Skeletal muscle satellite cell (primary cell): Measurements from ENCODE around the gene SPSB4.

Experiments
- H3K27me3 ChIP-seq: 2 replicates; pipeline ENCODE4 v1.7.0; 2013; ENCODE audit warnings: low read length; ENCODE audit not compliant: control insufficient read depth, insufficient read depth
- H3K36me3 ChIP-seq: 2 replicates; pipeline ENCODE4 v1.7.0; 2013; ENCODE audit warnings: mild to moderate bottlenecking, control low read depth, low read length; ENCODE audit not compliant: insufficient read depth
- H3K4me1 ChIP-seq: 2 replicates; pipeline ENCODE4 v1.7.0; 2013; ENCODE audit warnings: low read length; ENCODE audit not compliant: control insufficient read depth, insufficient read depth
- H3K4me2 ChIP-seq: 2 replicates; pipeline ENCODE4 v1.7.0; 2013; ENCODE audit warnings: mild to moderate bottlenecking, low read length
- H3K4me3 ChIP-seq: 2 replicates; pipeline ENCODE4 v1.7.0; 2013; ENCODE audit warnings: low read length
- H3K9ac ChIP-seq: 2 replicates; pipeline ENCODE4 v1.7.0; 2013; ENCODE audit warnings: mild to moderate bottlenecking, low read depth, low read length, moderate library complexity
- H3K9me3 ChIP-seq: replicated peaks from 2 replicates; pipeline ENCODE4 v1.7.0; 2013; ENCODE audit warnings: mild to moderate bottlenecking, control low read depth, low read length

Gene SPSB4

GRCh38 chr3:141091426-141091825, 40.3 kb downstream of the SPSB4 start:
- Histone ChIP-seq H3K4me1 (peaks cover 11% of the 10 kb centered on the region), H3K9me3 (no peaks in the 10 kb centered on the region), H3K27me3 (peaks cover 11% of the 10 kb centered on the region), H3K9ac (no peak overlapping the region), H3K4me2 (no peak overlapping the region), H3K36me3 (no peaks in the 10 kb centered on the region), H3K4me3 (no peak overlapping the region)

GRCh38 chr3:141092663-141093062, 41.5 kb downstream of the SPSB4 start:
- H3K27me3 ChIP-seq: peaks cover 11% of the 10 kb centered on the region

GRCh38 chr3:141093397-141093796, 42.2 kb downstream of the SPSB4 start:
- Histone ChIP-seq H3K4me1 (peaks cover 11% of the 10 kb centered on the region), H3K9ac (no peak overlapping the region), H3K27me3 (peaks cover 11% of the 10 kb centered on the region), H3K4me3 (no peak overlapping the region), H3K9me3 (no peaks in the 10 kb centered on the region), H3K36me3 (no peaks in the 10 kb centered on the region), H3K4me2 (no peak overlapping the region)

More at GRCh38 chr3:141092663-141093062, 41.5 kb downstream of the SPSB4 start:
- H3K36me3 ChIP-seq: no peaks in the 10 kb centered on the region
- H3K9me3 ChIP-seq: no peaks in the 10 kb centered on the region
- H3K4me3 ChIP-seq: no peak overlapping the region
- H3K4me1 ChIP-seq: peaks cover 11% of the 10 kb centered on the region
- no peak overlapping the region for H3K9ac ChIP-seq
- no peak overlapping the region for H3K4me2 ChIP-seq

- peaks cover 11% of the 10 kb centered on the region for H3K4me1 ChIP-seq
- no peaks in the 10 kb centered on the region for H3K9me3 ChIP-seq
- H3K27me3 ChIP-seq: peaks cover 11% of the 10 kb centered on the region
- no peak overlapping the region for H3K4me2 ChIP-seq
- no peak overlapping the region for H3K9ac ChIP-seq
- no peak overlapping the region for H3K4me3 ChIP-seq
- no peaks in the 10 kb centered on the region for H3K36me3 ChIP-seq
Measured at GRCh38 chr3:141093971-141094684, 43.0 kb downstream of the SPSB4 start.

GRCh38 chr3:141094790-141095545, 43.8 kb downstream of the SPSB4 start:
- no peaks in the 10 kb centered on the region for H3K36me3 ChIP-seq
- peak overlapping the region; percentile 76 for H3K4me2 ChIP-seq
- no peaks in the 10 kb centered on the region for H3K9me3 ChIP-seq
- H3K9ac ChIP-seq: peak overlapping the region; percentile 24
- peaks cover 11% of the 10 kb centered on the region for H3K4me1 ChIP-seq
- H3K27me3 ChIP-seq: peaks cover 11% of the 10 kb centered on the region
- H3K4me3 ChIP-seq: peak overlapping the region; percentile 62

GRCh38 chr3:141095546-141095937, 44.4 kb downstream of the SPSB4 start:
- Histone ChIP-seq H3K9me3 (no peaks in the 10 kb centered on the region), H3K4me1 (peaks cover 11% of the 10 kb centered on the region), H3K36me3 (no peaks in the 10 kb centered on the region), H3K27me3 (peaks cover 11% of the 10 kb centered on the region), H3K4me3 (no peak overlapping the region), H3K4me2 (peak overlapping the region; percentile 18), H3K9ac (no peak overlapping the region)

- Histone ChIP-seq H3K4me2 (no peak overlapping the region), H3K4me1 (peaks cover 11% of the 10 kb centered on the region), H3K36me3 (no peaks in the 10 kb centered on the region), H3K9ac (no peak overlapping the region), H3K4me3 (no peak overlapping the region), H3K9me3 (no peaks in the 10 kb centered on the region), H3K27me3 (peaks cover 8% of the 10 kb centered on the region)
Measured at GRCh38 chr3:141096164-141096563, 45.0 kb downstream of the SPSB4 start.

- H3K36me3 ChIP-seq: no peaks in the 10 kb centered on the region
- no peak overlapping the region for H3K4me2 ChIP-seq
- H3K9me3 ChIP-seq: no peaks in the 10 kb centered on the region
- peaks cover 11% of the 10 kb centered on the region for H3K4me1 ChIP-seq
- peaks cover 5% of the 10 kb centered on the region for H3K27me3 ChIP-seq
- H3K4me3 ChIP-seq: no peak overlapping the region
- H3K9ac ChIP-seq: no peak overlapping the region
Measured at GRCh38 chr3:141096981-141097380, 45.8 kb downstream of the SPSB4 start.

GRCh38 chr3:141100112-141100511, 49.0 kb downstream of the SPSB4 start:
- Histone ChIP-seq H3K4me2 (no peak overlapping the region), H3K4me3 (no peak overlapping the region), H3K27me3 (peaks cover 1% of the 10 kb centered on the region), H3K4me1 (peaks cover 4% of the 10 kb centered on the region), H3K9ac (no peak overlapping the region), H3K9me3 (no peaks in the 10 kb centered on the region), H3K36me3 (no peaks in the 10 kb centered on the region)

- Histone ChIP-seq H3K27me3 (no peaks in the 10 kb centered on the region), H3K9ac (no peak overlapping the region), H3K4me3 (no peak overlapping the region), H3K4me1 (no peaks in the 10 kb centered on the region), H3K4me2 (no peak overlapping the region), H3K9me3 (no peaks in the 10 kb centered on the region), H3K36me3 (no peaks in the 10 kb centered on the region)
Measured at GRCh38 chr3:141100531-141101320, 49.6 kb downstream of the SPSB4 start.

GRCh38 chr3:141102372-141102771, 51.2 kb downstream of the SPSB4 start:
- no peaks in the 10 kb centered on the region for H3K27me3 ChIP-seq
- H3K4me2 ChIP-seq: no peak overlapping the region
- H3K9ac ChIP-seq: no peak overlapping the region
- no peak overlapping the region for H3K4me3 ChIP-seq
- no peaks in the 10 kb centered on the region for H3K4me1 ChIP-seq
- no peaks in the 10 kb centered on the region for H3K9me3 ChIP-seq
- H3K36me3 ChIP-seq: no peaks in the 10 kb centered on the region
